HEK293 (cell line): Measurements from ENCODE around the gene ENDOD1.
A peak's percentile ranks its signal among the peaks of the same experiment; 100 is the strongest.

ENCODE experiments used
- HOXD13 ChIP-seq: sonication (generic); formaldehyde crosslinking; IDR thresholded peaks from 2 replicates; pipeline ENCODE4 v1.8.0; 2022; ENCODE audit warnings: missing genetic modification reagents, borderline replicate concordance
- KLF9 ChIP-seq: fragments of 450-650 bp; formaldehyde crosslinking; IDR thresholded peaks from 2 replicates; pipeline ENCODE4 v1.5.1; 2016; ENCODE audit warnings: missing biosample characterization, missing genetic modification characterization, low read depth
- OVOL3 ChIP-seq: fragments of 450-650 bp; formaldehyde crosslinking; IDR thresholded peaks from 2 replicates; pipeline ENCODE4 v1.5.1; 2016; ENCODE audit warnings: missing biosample characterization, missing genetic modification characterization
- PBX3 ChIP-seq: sonication (generic); formaldehyde crosslinking; IDR thresholded peaks from 2 replicates; pipeline ENCODE4 v1.8.1; 2022; ENCODE audit warnings: mild to moderate bottlenecking, moderate library complexity, missing genetic modification reagents
- SCRT2 ChIP-seq: fragments of 450-650 bp; formaldehyde crosslinking; IDR thresholded peaks from 2 replicates; pipeline ENCODE4 v1.5.1; 2016; ENCODE audit warnings: missing biosample characterization, missing genetic modification characterization
- SP7 ChIP-seq: fragments of 450-650 bp; formaldehyde crosslinking; IDR thresholded peaks from 2 replicates; pipeline ENCODE4 v1.5.1; 2016; ENCODE audit warnings: missing biosample characterization, missing genetic modification characterization
- ZBTB10 ChIP-seq: fragments of 450-650 bp; formaldehyde crosslinking; IDR thresholded peaks from 2 replicates; pipeline ENCODE4 v1.5.1; 2016; ENCODE audit warnings: missing biosample characterization, missing genetic modification characterization
- ZBTB48 ChIP-seq: fragments of 450-650 bp; formaldehyde crosslinking; IDR thresholded peaks from 2 replicates; pipeline ENCODE4 v1.5.1; 2016; ENCODE audit warnings: missing biosample characterization, missing genetic modification characterization
- ZEB2 ChIP-seq: fragments of 450-650 bp; formaldehyde crosslinking; IDR thresholded peaks from 2 replicates; pipeline ENCODE4 v1.5.1; 2016; ENCODE audit warnings: missing biosample characterization, missing genetic modification characterization
- ZNF133 ChIP-seq: fragments of 450-650 bp; formaldehyde crosslinking; IDR thresholded peaks from 2 replicates; pipeline ENCODE4 v1.5.1; 2016; ENCODE audit warnings: missing biosample characterization, missing genetic modification characterization
- ZNF175 ChIP-seq: fragments of 450-650 bp; formaldehyde crosslinking; IDR thresholded peaks from 2 replicates; pipeline ENCODE4 v1.5.1; 2016; ENCODE audit warnings: missing biosample characterization, missing genetic modification characterization
- ZNF23 ChIP-seq: fragments of 450-650 bp; formaldehyde crosslinking; IDR thresholded peaks from 2 replicates; pipeline ENCODE4 v1.5.1; 2016; ENCODE audit warnings: missing biosample characterization, missing genetic modification characterization, borderline replicate concordance
- ZNF239 ChIP-seq: fragments of 450-650 bp; formaldehyde crosslinking; IDR thresholded peaks from 2 replicates; pipeline ENCODE4 v1.5.1; 2016; ENCODE audit warnings: missing biosample characterization, missing genetic modification characterization
- ZNF398 ChIP-seq: fragments of 450-650 bp; formaldehyde crosslinking; IDR thresholded peaks from 2 replicates; pipeline ENCODE4 v1.5.1; 2017; ENCODE audit warnings: missing biosample characterization, missing genetic modification characterization
- ZNF560 ChIP-seq: fragments of 450-650 bp; formaldehyde crosslinking; IDR thresholded peaks from 2 replicates; pipeline ENCODE4 v1.5.1; 2017; ENCODE audit warnings: missing biosample characterization, missing genetic modification characterization, borderline replicate concordance
- ZNF561 ChIP-seq: fragments of 450-650 bp; IDR thresholded peaks from 2 replicates; pipeline ENCODE4 v1.5.1; 2018; ENCODE audit warnings: missing biosample characterization, missing genetic modification characterization, borderline replicate concordance
- ZNF660 ChIP-seq: fragments of 450-650 bp; IDR thresholded peaks from 2 replicates; pipeline ENCODE4 v1.5.1; 2018; ENCODE audit warnings: missing biosample characterization, mild to moderate bottlenecking, missing genetic modification characterization
- ZNF768 ChIP-seq: fragments of 450-650 bp; formaldehyde crosslinking; IDR thresholded peaks from 2 replicates; pipeline ENCODE4 v1.5.1; 2018; ENCODE audit warnings: missing biosample characterization, mild to moderate bottlenecking, missing genetic modification characterization
- ZNF843 ChIP-seq: fragments of 450-650 bp; formaldehyde crosslinking; IDR thresholded peaks from 2 replicates; pipeline ENCODE4 v1.5.1; 2016; ENCODE audit warnings: missing biosample characterization, missing genetic modification characterization
- ZSCAN5A ChIP-seq: fragments of 450-650 bp; formaldehyde crosslinking; IDR thresholded peaks from 2 replicates; pipeline ENCODE4 v1.5.1; 2016; ENCODE audit warnings: missing biosample characterization, missing genetic modification characterization
- TF ChIP-seq, protein P1 (sequence below): fragments of 450-650 bp; formaldehyde crosslinking; IDR thresholded peaks from 2 replicates; pipeline ENCODE4; 2016; ENCODE audit warnings: missing biosample characterization, missing genetic modification characterization
- TF ChIP-seq, protein P2 (sequence below): fragments of 450-650 bp; formaldehyde crosslinking; IDR thresholded peaks from 2 replicates; pipeline ENCODE4 v1.5.1; 2017; ENCODE audit warnings: missing biosample characterization, missing genetic modification characterization
- TF ChIP-seq, protein P3 (sequence below): fragments of 450-650 bp; formaldehyde crosslinking; IDR thresholded peaks from 2 replicates; pipeline ENCODE4 v1.5.1; 2017; ENCODE audit warnings: missing biosample characterization, missing genetic modification characterization
- TF ChIP-seq, protein P4 (sequence below): fragments of 450-650 bp; formaldehyde crosslinking; IDR thresholded peaks from 2 replicates; pipeline ENCODE4 v1.5.1; 2016; ENCODE audit warnings: missing biosample characterization, missing genetic modification characterization

The ENDOD1 gene

DNA sequence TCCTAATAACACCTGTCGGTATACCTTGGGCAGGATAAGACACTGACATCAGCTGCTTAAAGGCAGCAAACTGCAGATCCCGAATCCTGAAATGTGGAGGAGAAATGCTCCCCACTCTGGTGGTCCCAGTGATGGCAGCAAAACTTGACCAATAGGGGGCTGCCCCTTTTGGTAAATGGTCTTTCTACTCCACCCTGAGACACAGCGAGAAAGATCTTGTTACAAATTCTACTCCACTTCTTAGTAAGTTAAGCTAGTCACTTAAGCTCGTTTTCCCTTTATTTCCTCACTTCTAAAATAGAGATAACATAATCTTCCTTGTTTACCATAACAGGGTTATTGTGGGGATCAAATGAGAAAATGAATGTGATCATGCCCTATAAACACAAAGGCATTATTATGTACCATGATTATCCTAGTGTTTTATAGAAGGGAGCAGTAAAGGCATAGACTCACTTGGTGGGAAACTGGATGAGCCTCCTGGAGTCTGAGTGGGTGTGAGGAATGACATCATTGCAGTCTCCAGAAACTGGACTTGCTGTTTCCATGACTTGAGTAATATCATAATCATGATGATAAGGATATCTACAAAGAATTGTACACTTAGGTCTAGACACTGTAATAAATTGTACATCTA, 50.9 kb downstream of the ENDOD1 start (continued):
- TF ChIP-seq HOXD13 (CRISPR knock-in tag): no peak
- TF ChIP-seq ZBTB48 (tag by site-specific recombination): no peak
- TF ChIP-seq, protein P1, sequence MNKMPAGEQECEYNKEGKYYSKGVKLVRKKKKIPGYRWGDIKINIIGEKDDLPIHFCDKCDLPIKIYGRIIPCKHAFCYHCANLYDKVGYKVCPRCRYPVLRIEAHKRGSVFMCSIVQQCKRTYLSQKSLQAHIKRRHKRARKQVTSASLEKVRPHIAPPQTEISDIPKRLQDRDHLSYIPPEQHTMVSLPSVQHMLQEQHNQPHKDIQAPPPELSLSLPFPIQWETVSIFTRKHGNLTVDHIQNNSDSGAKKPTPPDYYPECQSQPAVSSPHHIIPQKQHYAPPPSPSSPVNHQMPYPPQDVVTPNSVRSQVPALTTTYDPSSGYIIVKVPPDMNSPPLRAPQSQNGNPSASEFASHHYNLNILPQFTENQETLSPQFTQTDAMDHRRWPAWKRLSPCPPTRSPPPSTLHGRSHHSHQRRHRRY (tag by site-specific recombination): no peak
- TF ChIP-seq ZNF843 (tag by site-specific recombination): peak; percentile 66
- 0 out of 2 replicates have a peak, but pooled peaks have one; percentile 33 for TF ChIP-seq SCRT2 (tag by site-specific recombination)
- TF ChIP-seq, protein P2, sequence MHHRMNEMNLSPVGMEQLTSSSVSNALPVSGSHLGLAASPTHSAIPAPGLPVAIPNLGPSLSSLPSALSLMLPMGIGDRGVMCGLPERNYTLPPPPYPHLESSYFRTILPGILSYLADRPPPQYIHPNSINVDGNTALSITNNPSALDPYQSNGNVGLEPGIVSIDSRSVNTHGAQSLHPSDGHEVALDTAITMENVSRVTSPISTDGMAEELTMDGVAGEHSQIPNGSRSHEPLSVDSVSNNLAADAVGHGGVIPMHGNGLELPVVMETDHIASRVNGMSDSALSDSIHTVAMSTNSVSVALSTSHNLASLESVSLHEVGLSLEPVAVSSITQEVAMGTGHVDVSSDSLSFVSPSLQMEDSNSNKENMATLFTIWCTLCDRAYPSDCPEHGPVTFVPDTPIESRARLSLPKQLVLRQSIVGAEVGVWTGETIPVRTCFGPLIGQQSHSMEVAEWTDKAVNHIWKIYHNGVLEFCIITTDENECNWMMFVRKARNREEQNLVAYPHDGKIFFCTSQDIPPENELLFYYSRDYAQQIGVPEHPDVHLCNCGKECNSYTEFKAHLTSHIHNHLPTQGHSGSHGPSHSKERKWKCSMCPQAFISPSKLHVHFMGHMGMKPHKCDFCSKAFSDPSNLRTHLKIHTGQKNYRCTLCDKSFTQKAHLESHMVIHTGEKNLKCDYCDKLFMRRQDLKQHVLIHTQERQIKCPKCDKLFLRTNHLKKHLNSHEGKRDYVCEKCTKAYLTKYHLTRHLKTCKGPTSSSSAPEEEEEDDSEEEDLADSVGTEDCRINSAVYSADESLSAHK (tag by site-specific recombination): 0 out of 2 replicates have a peak, but pooled peaks have one; percentile 32
- no peak for TF ChIP-seq OVOL3
- TF ChIP-seq, protein P3, sequence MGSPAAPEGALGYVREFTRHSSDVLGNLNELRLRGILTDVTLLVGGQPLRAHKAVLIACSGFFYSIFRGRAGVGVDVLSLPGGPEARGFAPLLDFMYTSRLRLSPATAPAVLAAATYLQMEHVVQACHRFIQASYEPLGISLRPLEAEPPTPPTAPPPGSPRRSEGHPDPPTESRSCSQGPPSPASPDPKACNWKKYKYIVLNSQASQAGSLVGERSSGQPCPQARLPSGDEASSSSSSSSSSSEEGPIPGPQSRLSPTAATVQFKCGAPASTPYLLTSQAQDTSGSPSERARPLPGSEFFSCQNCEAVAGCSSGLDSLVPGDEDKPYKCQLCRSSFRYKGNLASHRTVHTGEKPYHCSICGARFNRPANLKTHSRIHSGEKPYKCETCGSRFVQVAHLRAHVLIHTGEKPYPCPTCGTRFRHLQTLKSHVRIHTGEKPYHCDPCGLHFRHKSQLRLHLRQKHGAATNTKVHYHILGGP (tag by site-specific recombination): no peak
- no peak for TF ChIP-seq PBX3 (CRISPR knock-in tag)
- TF ChIP-seq ZNF660: no peak
- no peak for TF ChIP-seq ZNF768
- no peak for TF ChIP-seq ZNF133 (tag by site-specific recombination)
- TF ChIP-seq SP7 (tag by site-specific recombination): peak; percentile 62; the same call in 1 of the 2 replicates
- no peak for TF ChIP-seq ZNF560 (tag by site-specific recombination)
- TF ChIP-seq, protein P4, sequence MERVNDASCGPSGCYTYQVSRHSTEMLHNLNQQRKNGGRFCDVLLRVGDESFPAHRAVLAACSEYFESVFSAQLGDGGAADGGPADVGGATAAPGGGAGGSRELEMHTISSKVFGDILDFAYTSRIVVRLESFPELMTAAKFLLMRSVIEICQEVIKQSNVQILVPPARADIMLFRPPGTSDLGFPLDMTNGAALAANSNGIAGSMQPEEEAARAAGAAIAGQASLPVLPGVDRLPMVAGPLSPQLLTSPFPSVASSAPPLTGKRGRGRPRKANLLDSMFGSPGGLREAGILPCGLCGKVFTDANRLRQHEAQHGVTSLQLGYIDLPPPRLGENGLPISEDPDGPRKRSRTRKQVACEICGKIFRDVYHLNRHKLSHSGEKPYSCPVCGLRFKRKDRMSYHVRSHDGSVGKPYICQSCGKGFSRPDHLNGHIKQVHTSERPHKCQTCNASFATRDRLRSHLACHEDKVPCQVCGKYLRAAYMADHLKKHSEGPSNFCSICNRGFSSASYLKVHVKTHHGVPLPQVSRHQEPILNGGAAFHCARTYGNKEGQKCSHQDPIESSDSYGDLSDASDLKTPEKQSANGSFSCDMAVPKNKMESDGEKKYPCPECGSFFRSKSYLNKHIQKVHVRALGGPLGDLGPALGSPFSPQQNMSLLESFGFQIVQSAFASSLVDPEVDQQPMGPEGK (tag by site-specific recombination): no peak
- TF ChIP-seq KLF9 (tag by site-specific recombination): no peak
- TF ChIP-seq ZNF23 (tag by site-specific recombination): no peak
- TF ChIP-seq ZNF561 (tag by site-specific recombination): no peak
- no peak for TF ChIP-seq ZNF175
- TF ChIP-seq ZNF398: peak; percentile 31; the same call in 1 of the 2 replicates
- TF ChIP-seq ZEB2: peak; percentile 42; the same call in 1 of the 2 replicates
- no peak for TF ChIP-seq ZSCAN5A
- TF ChIP-seq ZBTB10 (tag by site-specific recombination): no peak
- no peak for TF ChIP-seq ZNF239
